Measurements from ENCODE around the gene CCT6B. TPM values are rescaled to one million over a fixed set of nuclear protein-coding genes. Genes with fewer than 3 reads are reported as not detected.
A peak's percentile ranks its signal among the peaks of the same experiment; 100 is the strongest.

Gene CCT6B
- total and polyA plus RNA-seq, 9 of the 15 experiments (the other 6 are each of a cell fraction or from before 2014, with no cell fraction given), result 0.25 to 0.91 (median 0.58) TPM

DNA sequence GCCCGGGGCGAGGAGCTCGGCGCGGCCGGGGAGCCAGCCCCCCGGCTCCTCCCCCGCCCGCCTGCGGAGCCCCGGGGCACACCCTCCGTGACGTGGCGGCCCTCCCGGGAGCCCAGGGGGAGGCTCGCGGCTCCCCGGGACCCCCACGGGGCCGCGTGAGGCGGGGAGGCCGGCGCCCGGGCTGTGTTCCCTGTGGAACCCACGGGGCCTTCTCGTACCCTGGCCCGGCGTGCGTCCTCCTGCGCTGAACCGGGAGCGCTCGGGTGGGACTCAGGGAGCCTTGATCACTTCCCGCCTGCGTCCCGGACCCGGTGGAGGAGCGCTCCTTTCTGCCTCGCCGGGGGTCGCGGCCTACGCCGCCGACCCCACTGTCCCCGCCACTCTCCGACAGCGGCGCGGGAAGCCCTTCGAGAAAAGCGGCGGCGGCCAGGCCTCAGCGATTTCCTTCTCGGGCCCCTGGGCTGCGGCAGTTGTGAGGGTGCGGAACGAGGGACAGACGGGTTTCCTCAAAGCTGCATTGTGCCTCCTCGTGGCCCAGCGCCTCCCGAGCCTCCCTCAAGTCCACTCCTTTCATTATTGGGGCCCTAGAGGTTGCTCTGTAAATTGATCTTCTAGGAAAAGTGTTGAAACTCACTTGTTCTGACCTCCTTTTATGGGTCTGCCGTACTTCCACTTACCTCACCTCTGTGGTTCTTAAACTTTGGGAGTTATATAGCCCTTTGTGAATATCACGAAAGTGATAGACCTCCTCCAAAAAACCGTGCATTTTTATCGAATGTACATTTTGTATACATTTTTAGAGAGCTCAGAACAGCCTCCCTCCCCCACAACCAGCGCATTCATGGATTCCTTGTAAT is 19.6 kb upstream of the CCT6B start (continued):
- TF ChIP-seq POLR2G (IDR thresholded peaks at IDR 0.05; ENCODE audit: low read depth, low read length) (peak; percentile 91), MAZ (CRISPR knock-in tag; conservative IDR thresholded peaks at IDR 0.05 in 1 of 2, IDR thresholded peaks at IDR 0.05 in 1 of 2) (peak; percentile 66 to 71), RCOR1 (IDR thresholded peaks at IDR 0.05; ENCODE audit: borderline replicate concordance in 1 of 2, low read depth in 2 of 2, low read length in 2 of 2) (peak in 1 of 2 experiments; percentile 36; a peak in 1 of 4 replicates), ATF7 (IDR thresholded peaks at IDR 0.05) (peak; percentile 8; the same call in 1 of the 2 replicates), CREB3L1 (IDR thresholded peaks at IDR 0.05; ENCODE audit: borderline replicate concordance, low read depth) (peak; percentile 15; the same call in 1 of the 2 replicates), AFF4 (CRISPR knock-in tag; IDR thresholded peaks at IDR 0.05) (peak; percentile 79; the same call in 1 of the 2 replicates), ZNF395 (CRISPR knock-in tag; IDR thresholded peaks at IDR 0.05) (0 out of 2 replicates have a peak, but pooled peaks have one; percentile 43)
- TF ChIP-seq, protein P1, sequence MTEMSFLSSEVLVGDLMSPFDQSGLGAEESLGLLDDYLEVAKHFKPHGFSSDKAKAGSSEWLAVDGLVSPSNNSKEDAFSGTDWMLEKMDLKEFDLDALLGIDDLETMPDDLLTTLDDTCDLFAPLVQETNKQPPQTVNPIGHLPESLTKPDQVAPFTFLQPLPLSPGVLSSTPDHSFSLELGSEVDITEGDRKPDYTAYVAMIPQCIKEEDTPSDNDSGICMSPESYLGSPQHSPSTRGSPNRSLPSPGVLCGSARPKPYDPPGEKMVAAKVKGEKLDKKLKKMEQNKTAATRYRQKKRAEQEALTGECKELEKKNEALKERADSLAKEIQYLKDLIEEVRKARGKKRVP (CRISPR knock-in tag; IDR thresholded peaks at IDR 0.05), result no peak
- TF ChIP-seq, protein P2, sequence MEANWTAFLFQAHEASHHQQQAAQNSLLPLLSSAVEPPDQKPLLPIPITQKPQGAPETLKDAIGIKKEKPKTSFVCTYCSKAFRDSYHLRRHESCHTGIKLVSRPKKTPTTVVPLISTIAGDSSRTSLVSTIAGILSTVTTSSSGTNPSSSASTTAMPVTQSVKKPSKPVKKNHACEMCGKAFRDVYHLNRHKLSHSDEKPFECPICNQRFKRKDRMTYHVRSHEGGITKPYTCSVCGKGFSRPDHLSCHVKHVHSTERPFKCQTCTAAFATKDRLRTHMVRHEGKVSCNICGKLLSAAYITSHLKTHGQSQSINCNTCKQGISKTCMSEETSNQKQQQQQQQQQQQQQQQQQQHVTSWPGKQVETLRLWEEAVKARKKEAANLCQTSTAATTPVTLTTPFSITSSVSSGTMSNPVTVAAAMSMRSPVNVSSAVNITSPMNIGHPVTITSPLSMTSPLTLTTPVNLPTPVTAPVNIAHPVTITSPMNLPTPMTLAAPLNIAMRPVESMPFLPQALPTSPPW (CRISPR knock-in tag; IDR thresholded peaks at IDR 0.05), result peak; percentile 85
- TF ChIP-seq, protein P3, sequence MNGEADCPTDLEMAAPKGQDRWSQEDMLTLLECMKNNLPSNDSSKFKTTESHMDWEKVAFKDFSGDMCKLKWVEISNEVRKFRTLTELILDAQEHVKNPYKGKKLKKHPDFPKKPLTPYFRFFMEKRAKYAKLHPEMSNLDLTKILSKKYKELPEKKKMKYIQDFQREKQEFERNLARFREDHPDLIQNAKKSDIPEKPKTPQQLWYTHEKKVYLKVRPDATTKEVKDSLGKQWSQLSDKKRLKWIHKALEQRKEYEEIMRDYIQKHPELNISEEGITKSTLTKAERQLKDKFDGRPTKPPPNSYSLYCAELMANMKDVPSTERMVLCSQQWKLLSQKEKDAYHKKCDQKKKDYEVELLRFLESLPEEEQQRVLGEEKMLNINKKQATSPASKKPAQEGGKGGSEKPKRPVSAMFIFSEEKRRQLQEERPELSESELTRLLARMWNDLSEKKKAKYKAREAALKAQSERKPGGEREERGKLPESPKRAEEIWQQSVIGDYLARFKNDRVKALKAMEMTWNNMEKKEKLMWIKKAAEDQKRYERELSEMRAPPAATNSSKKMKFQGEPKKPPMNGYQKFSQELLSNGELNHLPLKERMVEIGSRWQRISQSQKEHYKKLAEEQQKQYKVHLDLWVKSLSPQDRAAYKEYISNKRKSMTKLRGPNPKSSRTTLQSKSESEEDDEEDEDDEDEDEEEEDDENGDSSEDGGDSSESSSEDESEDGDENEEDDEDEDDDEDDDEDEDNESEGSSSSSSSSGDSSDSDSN (IDR thresholded peaks at IDR 0.05; ENCODE audit: borderline replicate concordance in 1 of 2, low read depth in 2 of 2, low read length in 2 of 2), result 0 out of 4 replicates have a peak, but pooled peaks of 1 of the 2 experiments have one; percentile 11
- TF ChIP-seq, protein P4, sequence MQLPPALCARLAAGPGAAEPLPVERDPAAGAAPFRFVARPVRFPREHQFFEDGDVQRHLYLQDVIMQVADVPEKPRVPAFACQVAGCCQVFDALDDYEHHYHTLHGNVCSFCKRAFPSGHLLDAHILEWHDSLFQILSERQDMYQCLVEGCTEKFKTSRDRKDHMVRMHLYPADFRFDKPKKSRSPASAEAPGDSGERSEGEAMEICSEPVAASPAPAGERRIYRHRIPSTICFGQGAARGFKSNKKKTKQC (CRISPR knock-in tag; IDR thresholded peaks at IDR 0.05), result 0 out of 2 replicates have a peak, but pooled peaks have one; percentile 35
